MV-4-11 (cell line): ENCODE measurements around the gene LRBA.
"Not testable (repeated sequence)": the region's sequence is repeated elsewhere in the genome, so short reads cannot be mapped to it uniquely, and the experiment has no call there.

Source experiments
- DNase-seq: peaks from one replicate; lab custom pipeline; 2025; lab: John Stamatoyannopoulos, UW

Gene LRBA, protein sequence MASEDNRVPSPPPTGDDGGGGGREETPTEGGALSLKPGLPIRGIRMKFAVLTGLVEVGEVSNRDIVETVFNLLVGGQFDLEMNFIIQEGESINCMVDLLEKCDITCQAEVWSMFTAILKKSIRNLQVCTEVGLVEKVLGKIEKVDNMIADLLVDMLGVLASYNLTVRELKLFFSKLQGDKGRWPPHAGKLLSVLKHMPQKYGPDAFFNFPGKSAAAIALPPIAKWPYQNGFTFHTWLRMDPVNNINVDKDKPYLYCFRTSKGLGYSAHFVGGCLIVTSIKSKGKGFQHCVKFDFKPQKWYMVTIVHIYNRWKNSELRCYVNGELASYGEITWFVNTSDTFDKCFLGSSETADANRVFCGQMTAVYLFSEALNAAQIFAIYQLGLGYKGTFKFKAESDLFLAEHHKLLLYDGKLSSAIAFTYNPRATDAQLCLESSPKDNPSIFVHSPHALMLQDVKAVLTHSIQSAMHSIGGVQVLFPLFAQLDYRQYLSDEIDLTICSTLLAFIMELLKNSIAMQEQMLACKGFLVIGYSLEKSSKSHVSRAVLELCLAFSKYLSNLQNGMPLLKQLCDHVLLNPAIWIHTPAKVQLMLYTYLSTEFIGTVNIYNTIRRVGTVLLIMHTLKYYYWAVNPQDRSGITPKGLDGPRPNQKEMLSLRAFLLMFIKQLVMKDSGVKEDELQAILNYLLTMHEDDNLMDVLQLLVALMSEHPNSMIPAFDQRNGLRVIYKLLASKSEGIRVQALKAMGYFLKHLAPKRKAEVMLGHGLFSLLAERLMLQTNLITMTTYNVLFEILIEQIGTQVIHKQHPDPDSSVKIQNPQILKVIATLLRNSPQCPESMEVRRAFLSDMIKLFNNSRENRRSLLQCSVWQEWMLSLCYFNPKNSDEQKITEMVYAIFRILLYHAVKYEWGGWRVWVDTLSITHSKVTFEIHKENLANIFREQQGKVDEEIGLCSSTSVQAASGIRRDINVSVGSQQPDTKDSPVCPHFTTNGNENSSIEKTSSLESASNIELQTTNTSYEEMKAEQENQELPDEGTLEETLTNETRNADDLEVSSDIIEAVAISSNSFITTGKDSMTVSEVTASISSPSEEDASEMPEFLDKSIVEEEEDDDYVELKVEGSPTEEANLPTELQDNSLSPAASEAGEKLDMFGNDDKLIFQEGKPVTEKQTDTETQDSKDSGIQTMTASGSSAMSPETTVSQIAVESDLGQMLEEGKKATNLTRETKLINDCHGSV (N-terminal part only)

DNA sequence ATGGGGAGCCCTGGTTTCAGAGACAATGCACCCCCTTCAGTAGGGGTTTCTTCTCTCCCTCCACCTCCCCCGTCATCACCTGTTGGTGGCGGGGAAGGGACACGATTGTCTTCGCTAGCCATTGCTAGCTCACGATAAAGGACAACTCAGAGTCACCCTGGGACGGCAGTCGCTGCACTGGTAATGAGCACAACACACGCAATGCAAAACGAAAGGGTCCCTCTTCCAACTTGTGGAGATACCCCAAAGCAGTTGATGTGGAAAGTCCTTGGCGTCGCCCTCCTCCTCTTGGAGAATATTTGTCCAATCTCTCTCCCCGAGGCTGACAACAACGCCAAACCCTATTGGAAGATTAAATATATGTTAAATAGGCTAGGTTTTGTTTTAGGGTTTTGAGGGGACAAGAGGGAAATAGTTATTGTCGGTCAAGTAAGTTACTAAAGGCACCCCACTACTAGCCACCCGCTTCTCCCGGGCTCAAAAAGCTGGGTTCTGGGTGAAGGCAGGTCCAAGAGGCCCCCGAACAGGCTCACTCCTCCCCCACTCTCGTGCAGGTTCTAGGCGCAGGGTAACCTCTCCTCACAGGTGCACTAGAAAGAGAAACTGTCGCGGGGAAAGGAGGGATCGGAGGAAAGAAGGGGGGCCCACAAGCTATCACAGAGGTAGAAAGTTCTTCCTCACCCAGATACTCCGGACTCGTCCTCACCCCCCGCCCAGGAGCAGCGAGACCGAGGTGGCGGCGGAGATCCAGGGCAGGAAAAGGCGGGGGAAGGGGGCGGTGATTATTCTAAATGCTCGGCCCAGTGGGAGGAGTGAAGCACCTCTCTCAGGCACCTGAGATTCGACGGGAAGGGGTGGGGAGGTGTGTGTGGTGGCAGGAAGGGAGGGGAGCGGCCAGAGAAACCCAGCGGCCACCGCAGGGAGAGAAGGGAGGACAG is at the start of gene LRBA:
Gene LRBA (minus strand): TSS at position 764 of the 938 bp plus-strand sequence. CDS start 642 bp downstream, at position 122.
- DNase-seq = peak; percentile 20

- not testable (repeated sequence) for DNase-seq
Observed at GRCh38 chr4:151063143-151063542, 48.1 kb upstream of the LRBA start.

GRCh38 chr4:151055539-151055938 is 40.5 kb upstream of the LRBA start:
- DNase-seq = no peak

DNA sequence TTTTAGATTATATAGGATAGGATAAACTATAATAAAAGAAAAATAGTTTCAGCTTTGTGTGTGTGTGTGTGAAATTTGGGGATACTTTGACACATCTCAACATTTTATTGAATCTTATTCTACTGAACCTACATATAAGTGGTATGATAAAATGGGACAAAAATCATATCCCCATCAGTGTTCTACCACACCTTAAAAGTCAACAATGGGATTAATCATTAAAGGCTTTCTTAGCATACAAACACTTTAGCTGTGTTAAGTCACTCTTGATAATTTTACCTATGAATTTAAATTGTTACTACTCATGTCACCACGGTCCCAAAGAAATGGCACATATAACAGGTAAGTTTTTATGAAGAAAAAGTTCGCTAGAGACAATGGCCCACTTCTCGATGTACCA is 37.7 kb upstream of the LRBA start:
- DNase-seq = no peak

GRCh38 chr4:151049430-151049884 is 34.4 kb upstream of the LRBA start:
- no peak for DNase-seq

- no peak for DNase-seq
Observed at GRCh38 chr4:151048913-151049312, 33.8 kb upstream of the LRBA start.

DNA sequence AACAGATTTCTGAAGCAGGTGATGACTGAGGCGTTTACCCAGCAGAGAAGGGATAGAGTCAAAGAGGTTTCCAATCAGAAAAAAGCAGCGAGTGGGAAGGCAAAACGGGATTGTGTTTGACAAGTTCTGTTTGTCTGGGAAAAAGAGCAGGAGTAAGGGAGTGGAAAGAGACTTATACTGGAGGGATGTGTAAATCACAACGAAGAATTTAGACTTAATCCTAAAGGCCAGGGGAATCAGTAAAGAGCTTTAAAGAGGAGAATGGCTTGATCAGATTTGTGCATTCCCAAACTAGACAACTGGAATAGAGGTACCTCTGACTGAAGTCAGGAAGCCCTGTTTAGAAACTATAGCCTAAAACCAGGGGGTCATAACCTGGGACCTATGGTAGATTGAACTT is 31.5 kb upstream of the LRBA start:
- DNase-seq = no peak

GRCh38 chr4:151045907-151046306 is 30.8 kb upstream of the LRBA start:
- no peak for DNase-seq

DNA sequence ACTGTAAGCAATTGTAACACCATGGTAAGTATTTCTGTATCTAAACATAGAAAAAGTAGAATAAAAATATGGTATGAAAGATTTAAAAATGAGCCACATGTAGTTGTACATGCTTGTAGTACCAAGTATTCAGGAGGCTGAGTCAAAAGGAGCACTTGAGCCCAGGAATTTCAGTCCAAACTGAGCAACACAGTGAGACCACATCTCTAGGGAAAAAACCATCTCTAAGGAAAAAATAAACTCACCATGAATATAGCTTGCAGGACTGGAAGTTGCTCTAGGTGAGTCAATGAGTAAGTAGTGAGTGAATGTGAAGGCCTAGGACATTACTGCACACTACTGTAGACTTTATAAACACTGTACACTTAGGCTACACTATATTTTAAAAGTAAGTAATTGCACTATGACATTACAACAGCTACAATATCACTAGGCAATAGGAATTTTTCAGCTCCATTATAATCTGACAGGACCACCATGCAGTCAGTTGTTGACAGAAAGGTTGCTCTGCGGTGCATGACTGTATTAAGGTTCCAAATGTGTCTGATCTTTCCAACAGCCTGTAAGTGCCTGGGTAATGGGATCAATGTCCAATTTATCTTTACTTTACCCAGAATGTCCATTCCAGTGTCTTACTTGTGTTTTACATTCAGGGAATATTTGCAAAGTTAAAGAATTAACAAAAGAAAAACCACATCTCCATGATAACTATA is 28.9 kb upstream of the LRBA start:
- DNase-seq = no peak

DNA sequence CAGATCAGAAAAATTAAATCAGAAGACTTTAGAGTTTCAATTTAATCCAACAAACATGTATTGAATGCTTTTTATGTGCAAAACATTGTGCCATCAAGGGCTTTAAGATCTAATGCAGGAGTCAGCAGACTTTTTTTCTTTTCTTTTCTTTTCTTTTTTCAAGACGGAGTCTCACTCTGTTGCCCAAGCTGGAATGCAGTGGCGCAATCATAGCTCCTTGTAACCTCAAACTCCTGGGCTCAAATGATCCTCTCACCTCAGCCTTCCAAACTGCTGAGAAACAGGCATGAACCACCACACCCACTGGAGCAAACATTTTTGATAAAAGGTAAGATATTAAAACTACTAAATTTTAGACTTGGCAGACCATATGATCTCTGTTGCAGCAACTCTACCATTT is 24.6 kb upstream of the LRBA start:
- no peak for DNase-seq

DNA sequence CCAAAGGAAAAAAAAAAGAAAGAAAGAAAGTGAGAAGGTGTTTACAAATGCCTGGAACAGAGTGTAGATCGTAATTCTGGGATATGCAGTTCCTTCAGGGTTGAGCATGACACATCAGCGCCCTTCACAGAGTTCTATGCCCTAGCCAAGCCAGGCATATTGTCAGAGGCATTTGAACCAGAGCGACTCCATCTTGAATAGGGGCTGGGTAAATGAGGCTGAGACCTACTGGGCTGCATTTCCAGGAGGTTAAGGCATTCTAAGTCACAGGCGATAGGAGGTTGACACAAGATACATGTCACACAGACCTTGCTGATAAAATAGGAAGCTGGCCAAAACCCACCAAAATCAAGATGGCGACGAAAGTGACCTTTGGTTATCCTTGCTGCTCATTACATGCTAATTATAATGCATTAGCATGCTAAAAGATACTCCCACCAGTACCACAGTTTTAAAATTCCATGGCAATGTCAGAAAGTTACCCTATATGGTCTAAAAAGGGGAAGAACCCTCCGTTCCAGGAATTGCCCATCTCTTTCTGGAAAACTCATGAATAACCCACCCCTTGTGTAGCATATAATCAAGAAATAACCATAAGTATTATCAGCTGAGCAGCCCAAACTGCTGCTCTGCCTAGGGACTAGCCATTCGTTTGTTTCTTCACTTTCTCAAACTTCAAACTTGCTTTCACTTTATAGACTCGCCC is 23.5 kb upstream of the LRBA start:
- DNase-seq = no peak

GRCh38 chr4:151035911-151036310 is 20.8 kb upstream of the LRBA start:
- peak; percentile 75 for DNase-seq

DNA sequence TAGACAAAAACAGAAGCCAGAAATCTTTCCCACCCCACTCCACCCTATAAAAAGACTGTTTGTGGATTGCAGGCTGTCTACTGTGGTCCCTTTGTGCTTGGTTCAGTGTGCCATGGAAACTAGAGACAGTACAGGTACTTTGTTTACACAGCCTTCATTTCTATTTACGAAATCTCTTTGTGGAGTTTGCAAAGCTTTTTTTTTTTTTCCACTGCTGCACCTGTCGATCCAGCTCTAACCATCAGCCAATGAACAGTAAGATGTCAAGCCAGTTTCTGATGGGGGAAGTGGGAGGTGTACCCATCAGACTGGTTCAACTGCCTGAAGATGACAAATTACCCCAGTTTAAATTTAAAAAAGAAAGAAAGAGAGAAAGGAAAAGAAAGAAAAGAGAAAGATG is 20.2 kb upstream of the LRBA start:
- DNase-seq = no peak

GRCh38 chr4:151034829-151035228 is 19.7 kb upstream of the LRBA start:
- no peak for DNase-seq

GRCh38 chr4:151031831-151032605 is 16.9 kb upstream of the LRBA start:
- DNase-seq = no peak

DNA sequence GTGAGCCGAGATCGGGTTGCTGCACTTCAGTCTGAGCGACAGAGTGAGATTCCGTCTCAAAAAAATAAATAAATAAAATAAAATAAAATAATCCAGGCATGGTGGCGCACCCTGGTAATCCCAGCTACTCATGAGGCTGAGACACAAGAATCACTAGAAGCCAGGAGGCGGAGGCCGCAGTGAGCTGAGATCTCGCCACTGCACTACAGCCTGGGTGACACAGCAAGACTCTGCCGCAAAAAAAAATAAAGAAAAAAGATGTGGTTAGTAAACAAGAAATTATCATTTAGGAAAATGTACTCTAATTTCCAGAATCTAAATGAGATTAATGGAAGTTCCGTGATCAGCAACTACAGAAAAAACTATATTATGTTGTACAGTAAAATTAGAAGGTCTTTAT is 14.5 kb upstream of the LRBA start:
- DNase-seq = no peak

GRCh38 chr4:151029006-151029405 is 13.9 kb upstream of the LRBA start:
- DNase-seq = not testable (repeated sequence)

DNA sequence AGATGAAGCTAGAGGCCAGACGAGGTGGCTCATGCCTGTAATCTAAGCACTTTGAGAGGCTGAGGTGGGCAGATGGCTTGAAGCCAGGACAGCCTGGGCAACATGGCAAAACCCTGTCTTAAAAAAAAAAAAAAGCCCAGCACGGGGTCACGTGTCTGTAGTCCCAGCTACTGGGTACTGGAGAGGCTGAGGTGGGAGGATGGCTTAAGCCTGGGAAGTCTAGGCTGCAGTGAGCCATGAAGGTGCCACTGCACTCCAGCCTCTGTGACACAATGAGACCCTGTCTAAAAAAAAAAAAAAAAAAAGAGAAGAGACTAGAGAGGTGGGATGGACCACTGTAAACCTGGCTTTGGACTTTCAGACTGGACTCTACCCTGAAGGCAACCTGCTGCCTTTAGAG is 10.7 kb upstream of the LRBA start:
- DNase-seq = no peak

- DNase-seq = no peak
Observed at GRCh38 chr4:151022586-151022985, 7.5 kb upstream of the LRBA start.
